ENCODE measurements around the gene CEACAM3. TPM values are rescaled to one million over a fixed set of nuclear protein-coding genes. Genes with fewer than 3 reads are reported as not detected.

CEACAM3 gene
- total and polyA plus RNA-seq, 7 donors: 2.3 TPM; not detected in 6

GRCh38 chr19:41807176-41807575 is 10.8 kb downstream of the CEACAM3 start:
- Histone ChIP-seq H3K4me1 (no peaks in the 10 kb centered on the region), H3K27ac (no peak overlapping the region), H3K36me3 (no peaks in the 10 kb centered on the region), H3K4me3 (no peak overlapping the region), H3K9me3 (no peaks in the 10 kb centered on the region), H3K27me3 (peaks cover 0 to 6% (median 0%) of the 10 kb centered on the region in 3 donors)
- no peak for DNase-seq
- no peak for TF ChIP-seq POLR2A (IDR thresholded peaks at IDR 0.05)
- no peak for TF ChIP-seq CTCF (IDR thresholded peaks at IDR 0.05)
- TF ChIP-seq EP300 (IDR thresholded peaks at IDR 0.05): no peak
- no peak for TF ChIP-seq POLR2AphosphoS5 (IDR thresholded peaks at IDR 0.05)
- WGBS, 2 donors: 93 to 94% methylated on average over 3 of the region's 3 CpGs
- intact Hi-C loops (cut with DNase I): no loop called here

GRCh38 chr19:41808663-41809566 is 12.5 kb downstream of the CEACAM3 start:
- Histone ChIP-seq H3K4me3 (no peak overlapping the region), H3K36me3 (no peaks in the 10 kb centered on the region), H3K9me3 (no peaks in the 10 kb centered on the region), H3K27me3 (peaks cover 0 to 6% (median 0%) of the 10 kb centered on the region in 3 donors), H3K27ac (no peak overlapping the region), H3K4me1 (no peaks in the 10 kb centered on the region)
- no peak for DNase-seq
- TF ChIP-seq EP300 (IDR thresholded peaks at IDR 0.05) (no peak), POLR2AphosphoS5 (IDR thresholded peaks at IDR 0.05) (no peak), CTCF (IDR thresholded peaks at IDR 0.05) (no peak), POLR2A (IDR thresholded peaks at IDR 0.05) (no peak)
- WGBS, 2 donors: 64 to 65% methylated on average over 16 of the region's 16 CpGs
- intact Hi-C loops (cut with DNase I): no loop called here

GRCh38 chr19:41810301-41810700 is 13.9 kb downstream of the CEACAM3 start:
- intact Hi-C loops (cut with DNase I): no loop called here
- no peak for TF ChIP-seq EP300 (IDR thresholded peaks at IDR 0.05)
- no peak for TF ChIP-seq CTCF (IDR thresholded peaks at IDR 0.05)
- no peaks in the 10 kb centered on the region for H3K4me1 ChIP-seq
- 64 to 66% methylated on average over 4 of the region's 4 CpGs for WGBS, 2 donors
- no peak overlapping the region for H3K27ac ChIP-seq
- no peak overlapping the region for H3K4me3 ChIP-seq
- H3K27me3 ChIP-seq: peaks cover 0 to 6% (median 0%) of the 10 kb centered on the region in 3 donors
- no peaks in the 10 kb centered on the region for H3K9me3 ChIP-seq
- H3K36me3 ChIP-seq: no peaks in the 10 kb centered on the region
- no peak for DNase-seq

- Histone ChIP-seq H3K9me3 (no peaks in the 10 kb centered on the region), H3K27me3 (peaks cover 0 to 6% (median 0%) of the 10 kb centered on the region in 3 donors), H3K4me3 (no peak overlapping the region), H3K36me3 (no peaks in the 10 kb centered on the region), H3K27ac (no peak overlapping the region), H3K4me1 (no peaks in the 10 kb centered on the region)
- intact Hi-C loops (cut with DNase I): no loop called here
- TF ChIP-seq POLR2AphosphoS5 (IDR thresholded peaks at IDR 0.05): no peak
- TF ChIP-seq POLR2A (IDR thresholded peaks at IDR 0.05): no peak
- no peak for TF ChIP-seq EP300 (IDR thresholded peaks at IDR 0.05)
- no peak for TF ChIP-seq CTCF (IDR thresholded peaks at IDR 0.05)
- no peak for DNase-seq
- WGBS, 2 donors: 42 to 81% methylated on average over 3 of the region's 3 CpGs
These were observed 14.6 kb downstream of the CEACAM3 start for GRCh38 chr19:41811036-41811435.
